Neural progenitor cell (in vitro differentiated cells): Measurements from ENCODE around the gene LAGE3.

Experiments used
- EZH2 ChIP-seq: fragments of 200-600 bp; sonication (generic); IDR thresholded peaks from 2 replicates; pipeline ENCODE4 v1.6.1; 2017; ENCODE audit warnings: antibody characterized with exemption, mild to moderate bottlenecking, moderate library complexity
- EZH2phosphoT487 ChIP-seq: fragments of 200-600 bp; sonication (generic); IDR thresholded peaks from 2 replicates; pipeline ENCODE4 v1.6.1; 2017; ENCODE audit warnings: antibody characterized with exemption
- TF ChIP-seq, protein P1 (sequence below): fragments of 200-600 bp; sonication (generic); IDR thresholded peaks from 2 replicates; pipeline ENCODE4 v1.5.1; 2017; ENCODE audit warnings: antibody characterized with exemption, mild to moderate bottlenecking

DNA sequence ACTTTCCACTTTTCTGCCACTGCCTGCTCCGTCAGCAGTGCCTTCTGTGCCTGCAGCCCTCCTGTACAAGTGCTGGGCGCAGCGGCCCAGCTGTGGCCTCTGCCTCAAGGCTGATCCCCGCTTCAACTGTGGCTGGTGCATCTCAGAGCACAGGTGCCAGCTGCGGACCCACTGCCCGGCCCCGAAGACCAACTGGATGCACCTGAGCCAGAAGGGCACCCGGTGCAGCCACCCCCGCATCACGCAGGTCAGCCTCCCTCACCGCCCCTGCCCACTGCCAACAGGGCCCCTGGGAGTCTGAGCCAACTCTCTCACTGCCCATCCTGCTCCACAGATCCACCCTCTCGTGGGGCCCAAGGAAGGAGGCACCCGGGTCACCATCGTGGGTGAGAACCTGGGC lies 13.5 kb downstream of the LAGE3 start:
- TF ChIP-seq, protein P1, sequence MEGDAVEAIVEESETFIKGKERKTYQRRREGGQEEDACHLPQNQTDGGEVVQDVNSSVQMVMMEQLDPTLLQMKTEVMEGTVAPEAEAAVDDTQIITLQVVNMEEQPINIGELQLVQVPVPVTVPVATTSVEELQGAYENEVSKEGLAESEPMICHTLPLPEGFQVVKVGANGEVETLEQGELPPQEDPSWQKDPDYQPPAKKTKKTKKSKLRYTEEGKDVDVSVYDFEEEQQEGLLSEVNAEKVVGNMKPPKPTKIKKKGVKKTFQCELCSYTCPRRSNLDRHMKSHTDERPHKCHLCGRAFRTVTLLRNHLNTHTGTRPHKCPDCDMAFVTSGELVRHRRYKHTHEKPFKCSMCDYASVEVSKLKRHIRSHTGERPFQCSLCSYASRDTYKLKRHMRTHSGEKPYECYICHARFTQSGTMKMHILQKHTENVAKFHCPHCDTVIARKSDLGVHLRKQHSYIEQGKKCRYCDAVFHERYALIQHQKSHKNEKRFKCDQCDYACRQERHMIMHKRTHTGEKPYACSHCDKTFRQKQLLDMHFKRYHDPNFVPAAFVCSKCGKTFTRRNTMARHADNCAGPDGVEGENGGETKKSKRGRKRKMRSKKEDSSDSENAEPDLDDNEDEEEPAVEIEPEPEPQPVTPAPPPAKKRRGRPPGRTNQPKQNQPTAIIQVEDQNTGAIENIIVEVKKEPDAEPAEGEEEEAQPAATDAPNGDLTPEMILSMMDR, result no peak
- TF ChIP-seq EZH2phosphoT487 (no peak), EZH2 (no peak)
